ENCODE measurements around the gene SCAMP2. TPM values are rescaled to one million over a fixed set of nuclear protein-coding genes. Genes with fewer than 3 reads are reported as not detected.

Gene SCAMP2
- total RNA-seq, 1 experiment from 2014 or later = 55.8 TPM

DNA sequence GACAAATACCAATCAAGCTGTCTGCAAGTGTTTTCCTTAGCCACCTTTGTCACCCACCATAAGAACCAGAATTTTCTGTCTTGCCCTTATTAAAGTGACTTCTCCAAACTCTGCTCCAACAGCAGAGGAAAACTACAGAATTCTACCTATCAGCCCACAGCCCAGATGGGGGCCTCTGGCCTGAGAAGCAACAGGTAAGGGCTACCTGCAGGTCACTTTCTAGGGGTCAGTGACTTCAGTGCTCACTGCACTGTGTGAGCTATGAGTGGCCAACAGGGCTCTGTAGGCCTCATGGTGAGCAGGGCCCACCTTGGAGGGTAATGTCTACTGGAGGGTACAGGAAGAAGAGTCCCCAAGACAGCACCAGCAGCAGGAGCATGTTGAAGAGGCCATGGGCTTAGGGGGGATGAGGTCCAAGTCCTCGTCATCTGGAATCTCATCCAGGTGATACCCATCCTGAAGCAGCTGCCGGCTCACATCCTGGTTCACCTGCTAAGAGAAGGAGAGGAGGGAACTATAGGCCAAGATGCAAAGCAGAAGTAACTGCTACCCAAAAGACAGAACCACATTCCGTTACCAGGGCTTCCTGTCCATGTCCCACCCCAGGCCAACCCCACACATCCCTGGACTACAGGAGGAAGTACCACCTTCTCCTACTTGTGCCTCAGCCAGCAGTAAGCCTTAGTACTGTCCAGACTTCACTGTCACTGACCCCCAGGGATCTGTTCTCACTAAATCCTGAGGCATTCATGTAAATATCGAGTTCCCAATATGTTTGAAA lies 29.3 kb upstream of the SCAMP2 start:
- ChIA-PET RAD21 (ENCODE audit: low non-redundant PET in 1 of 2, low total read pairs in 2 of 2, uncharacterized antibody in 2 of 2, unreplicated experiment in 2 of 2) (interaction anchor here (0.6 to 1.1 kb wide), 5 partner anchors 18 to 132 kb away, joined by 3 to 5 read pairs (median 3); partner anchors contain the start of gene ULK3 (in 1 of the 2)), CTCF (interaction anchor here (0.7 to 2.5 kb wide), 24 partner anchors 7 to 406 kb away, joined by 3 to 32 read pairs (median 5); partner anchors contain the start of genes MPI, SCAMP2 and ULK3), POLR2A (interaction anchor here (1.1 to 1.4 kb wide), 2 partner anchors 8 to 35 kb away, joined by 3 to 5 read pairs; partner anchors contain the start of gene COX5A)
- Histone ChIP-seq H3K36me3 (ENCODE audit: control insufficient read depth in 1 of 2, insufficient read depth in 2 of 2, low read length in 2 of 2) (peaks cover 11 to 35% of the 10 kb centered on the region in 2 experiments; a peak in 3 of 4 replicates), H3K4me1 (ENCODE audit: control insufficient read depth in 1 of 2, insufficient read depth in 2 of 2, low read length in 2 of 2) (peaks cover 8 to 15% of the 10 kb centered on the region in 2 experiments; a peak in 2 of 4 replicates), H3K9me2 (ENCODE audit: insufficient read depth) (no peaks in the 10 kb centered on the region), H3K79me2 (ENCODE audit: insufficient read depth, low read length) (peaks cover 19% of the 10 kb centered on the region), H3K4me2 (ENCODE audit: low read length) (no peak overlapping the region), H3K9ac (ENCODE audit: low read length) (no peak overlapping the region), H3K27me3 (ENCODE audit: insufficient read depth, low read length) (no peaks in the 10 kb centered on the region), H4K20me1 (ENCODE audit: insufficient read depth) (no peaks in the 10 kb centered on the region; the same call in 1 of the 2 replicates), H3K9me3 (ENCODE audit: control insufficient read depth in 1 of 2, insufficient read depth in 1 of 2, low read depth in 1 of 2, low read length in 2 of 2) (no peaks in the 10 kb centered on the region), H3K4me3 (replicated peaks in 1 of 2; ENCODE audit: low read depth in 1 of 2, low read length in 2 of 2) (no peak overlapping the region), H2AFZ (ENCODE audit: low read depth, low read length, poor library complexity, severe bottlenecking) (no peak overlapping the region), H3K27ac (ENCODE audit: low read depth, low read length) (0 out of 2 replicates have a peak overlapping the region, but pooled peaks have one; percentile 1)
- no peak for DNase-seq (ENCODE audit: low read depth, low spot score)
- TF ChIP-seq CBX3 (IDR thresholded peaks at IDR 0.05; ENCODE audit: low read depth) (no peak), FOSL1 (IDR thresholded peaks at IDR 0.05; ENCODE audit: low read depth) (no peak)
- ATAC-seq = no peak
- intact Hi-C loops (cut with micrococcal nuclease) = no loop called here
- no TSS peak for BruUV-seq (replicated peaks)

DNA sequence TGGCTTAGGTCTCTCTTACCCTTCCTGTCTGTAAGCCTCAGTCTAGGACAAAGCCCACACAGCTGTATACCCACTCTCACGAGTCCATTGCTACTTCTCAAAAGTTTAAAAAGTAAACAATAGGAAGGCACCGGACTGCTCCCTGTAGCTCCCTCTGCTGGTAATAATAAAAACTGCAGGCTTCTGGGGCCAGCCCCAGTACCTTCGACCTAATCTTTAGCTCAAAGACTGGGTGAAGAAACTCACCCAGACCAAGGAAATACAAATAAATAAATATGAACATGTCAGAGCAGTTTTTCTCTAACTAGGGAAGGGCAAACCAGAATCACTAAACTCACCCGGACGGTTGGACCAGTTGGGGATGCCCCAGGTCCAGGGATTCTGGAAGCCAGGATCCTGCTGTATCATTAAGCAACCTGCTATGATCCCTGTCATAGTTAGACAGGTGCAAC lies 28.5 kb upstream of the SCAMP2 start:
- CTCF ChIA-PET = interaction anchor here (0.6 to 2.5 kb wide), 28 partner anchors 8 to 407 kb away, joined by 3 to 32 read pairs (median 5); partner anchors contain the start of genes MPI, SCAMP2 and ULK3
- RAD21 ChIA-PET (ENCODE audit: low non-redundant PET in 1 of 2, low total read pairs in 2 of 2, uncharacterized antibody in 2 of 2, unreplicated experiment in 2 of 2) = interaction anchor here (0.7 to 1.1 kb wide), 4 partner anchors 59 to 131 kb away, joined by 3 to 5 read pairs (median 4); partner anchors contain the start of gene ULK3 (in 1 of the 2)
- H3K79me2 ChIP-seq (ENCODE audit: insufficient read depth, low read length) = peaks cover 19% of the 10 kb centered on the region
- intact Hi-C loops (cut with micrococcal nuclease) = loop anchor here (1.0 kb wide), 1 partner anchor 130 kb away; no protein-coding TSS in a partner anchor
- ATAC-seq (peak; percentile 59), DNase-seq (ENCODE audit: low read depth, low spot score) (no peak)
- H3K9ac ChIP-seq (ENCODE audit: low read length) = no peak overlapping the region
- H3K4me1 ChIP-seq (ENCODE audit: control insufficient read depth in 1 of 2, insufficient read depth in 2 of 2, low read length in 2 of 2) = peaks cover 6 to 9% of the 10 kb centered on the region in 2 experiments; a peak in 2 of 4 replicates
- H3K9me2 ChIP-seq (ENCODE audit: insufficient read depth) = no peaks in the 10 kb centered on the region
- no peak overlapping the region for H3K4me3 ChIP-seq (replicated peaks in 1 of 2; ENCODE audit: low read depth in 1 of 2, low read length in 2 of 2)
- no peaks in the 10 kb centered on the region; the same call in 1 of the 2 replicates for H4K20me1 ChIP-seq (ENCODE audit: insufficient read depth)
- no peak for TF ChIP-seq ELF1 (IDR thresholded peaks at IDR 0.05; ENCODE audit: borderline replicate concordance, low read depth)
- TF ChIP-seq, protein P1, sequence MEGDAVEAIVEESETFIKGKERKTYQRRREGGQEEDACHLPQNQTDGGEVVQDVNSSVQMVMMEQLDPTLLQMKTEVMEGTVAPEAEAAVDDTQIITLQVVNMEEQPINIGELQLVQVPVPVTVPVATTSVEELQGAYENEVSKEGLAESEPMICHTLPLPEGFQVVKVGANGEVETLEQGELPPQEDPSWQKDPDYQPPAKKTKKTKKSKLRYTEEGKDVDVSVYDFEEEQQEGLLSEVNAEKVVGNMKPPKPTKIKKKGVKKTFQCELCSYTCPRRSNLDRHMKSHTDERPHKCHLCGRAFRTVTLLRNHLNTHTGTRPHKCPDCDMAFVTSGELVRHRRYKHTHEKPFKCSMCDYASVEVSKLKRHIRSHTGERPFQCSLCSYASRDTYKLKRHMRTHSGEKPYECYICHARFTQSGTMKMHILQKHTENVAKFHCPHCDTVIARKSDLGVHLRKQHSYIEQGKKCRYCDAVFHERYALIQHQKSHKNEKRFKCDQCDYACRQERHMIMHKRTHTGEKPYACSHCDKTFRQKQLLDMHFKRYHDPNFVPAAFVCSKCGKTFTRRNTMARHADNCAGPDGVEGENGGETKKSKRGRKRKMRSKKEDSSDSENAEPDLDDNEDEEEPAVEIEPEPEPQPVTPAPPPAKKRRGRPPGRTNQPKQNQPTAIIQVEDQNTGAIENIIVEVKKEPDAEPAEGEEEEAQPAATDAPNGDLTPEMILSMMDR (IDR thresholded peaks at IDR 0.05 in 2 of 3, conservative IDR thresholded peaks at IDR 0.05 in 1 of 3; ENCODE audit: borderline replicate concordance in 1 of 3, insufficient read depth in 1 of 3, low read depth in 2 of 3, low read length in 2 of 3) = peak; percentile 67 to 93 (median 85); a peak in 5 of 6 replicates
- TF ChIP-seq, protein P2, sequence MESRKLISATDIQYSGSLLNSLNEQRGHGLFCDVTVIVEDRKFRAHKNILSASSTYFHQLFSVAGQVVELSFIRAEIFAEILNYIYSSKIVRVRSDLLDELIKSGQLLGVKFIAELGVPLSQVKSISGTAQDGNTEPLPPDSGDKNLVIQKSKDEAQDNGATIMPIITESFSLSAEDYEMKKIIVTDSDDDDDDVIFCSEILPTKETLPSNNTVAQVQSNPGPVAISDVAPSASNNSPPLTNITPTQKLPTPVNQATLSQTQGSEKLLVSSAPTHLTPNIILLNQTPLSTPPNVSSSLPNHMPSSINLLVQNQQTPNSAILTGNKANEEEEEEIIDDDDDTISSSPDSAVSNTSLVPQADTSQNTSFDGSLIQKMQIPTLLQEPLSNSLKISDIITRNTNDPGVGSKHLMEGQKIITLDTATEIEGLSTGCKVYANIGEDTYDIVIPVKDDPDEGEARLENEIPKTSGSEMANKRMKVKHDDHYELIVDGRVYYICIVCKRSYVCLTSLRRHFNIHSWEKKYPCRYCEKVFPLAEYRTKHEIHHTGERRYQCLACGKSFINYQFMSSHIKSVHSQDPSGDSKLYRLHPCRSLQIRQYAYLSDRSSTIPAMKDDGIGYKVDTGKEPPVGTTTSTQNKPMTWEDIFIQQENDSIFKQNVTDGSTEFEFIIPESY (IDR thresholded peaks at IDR 0.05; ENCODE audit: extremely low read depth, insufficient replicate concordance, low read length) = no peak
- TF ChIP-seq CEBPB (IDR thresholded peaks at IDR 0.05; ENCODE audit: low read depth) = no peak
- peak; percentile 61 for TF ChIP-seq RAD21 (IDR thresholded peaks at IDR 0.05; ENCODE audit: low read depth)
- no peak for TF ChIP-seq ZNF274 (IDR thresholded peaks at IDR 0.05; ENCODE audit: low read depth, low read length)
- no peak for TF ChIP-seq YY1 (IDR thresholded peaks at IDR 0.05; ENCODE audit: extremely low read depth, insufficient replicate concordance, low read depth, low read length)
- no peak for TF ChIP-seq POLR2AphosphoS5 (IDR thresholded peaks at IDR 0.05; ENCODE audit: low read depth, low read length)
- POLR2A ChIA-PET = interaction anchor here (1.1 to 1.4 kb wide), 2 partner anchors 9 to 36 kb away, joined by 3 to 5 read pairs; partner anchors contain the start of gene COX5A
- no peak overlapping the region for H3K4me2 ChIP-seq (ENCODE audit: low read length)
- no peaks in the 10 kb centered on the region for H3K9me3 ChIP-seq (ENCODE audit: control insufficient read depth in 1 of 2, insufficient read depth in 1 of 2, low read depth in 1 of 2, low read length in 2 of 2)
- H3K36me3 ChIP-seq (ENCODE audit: control insufficient read depth in 1 of 2, insufficient read depth in 2 of 2, low read length in 2 of 2) = peaks cover 11 to 38% of the 10 kb centered on the region in 2 experiments; a peak in 3 of 4 replicates
- no peaks in the 10 kb centered on the region for H3K27me3 ChIP-seq (ENCODE audit: insufficient read depth, low read length)
- H3K27ac ChIP-seq (ENCODE audit: low read depth, low read length) = no peak overlapping the region
- no TSS peak for BruUV-seq (replicated peaks)
- no peak overlapping the region for H2AFZ ChIP-seq (ENCODE audit: low read depth, low read length, poor library complexity, severe bottlenecking)

All from HCT116 (cell line).